ENCODE data around the gene ACVR1.

ACVR1 gene

DNA sequence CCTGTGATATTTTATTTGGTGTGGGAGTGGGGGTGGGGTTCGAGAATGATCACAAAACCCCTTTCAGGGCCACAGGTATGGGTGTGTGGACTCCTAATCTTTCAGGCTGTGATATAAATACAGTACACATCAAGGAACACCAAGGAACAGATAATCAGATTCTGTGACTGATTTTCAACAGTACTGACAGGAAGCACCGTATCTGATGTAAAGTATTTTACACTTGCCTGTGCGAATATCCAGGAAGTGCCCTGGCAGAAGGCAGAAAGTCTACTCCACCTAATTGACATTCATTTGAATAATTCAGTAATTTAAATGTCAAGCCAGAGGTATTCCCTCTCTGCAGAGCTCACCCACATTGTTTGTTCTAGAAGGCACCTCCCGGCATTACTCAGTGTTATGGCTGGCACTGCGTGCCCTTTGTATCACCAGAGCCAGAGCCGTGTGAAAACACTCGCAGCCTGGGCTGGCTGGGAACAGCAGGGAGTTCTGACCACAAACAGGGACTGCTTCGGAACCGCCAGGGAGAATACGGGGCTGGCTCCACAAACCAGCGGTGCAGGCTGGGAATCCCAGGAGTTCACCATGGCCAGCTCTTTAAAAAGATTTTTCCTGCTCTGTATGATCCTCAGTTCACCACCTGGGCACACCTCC lies 91.8 kb downstream of the ACVR1 start:
- peak; percentile 44 to 52 for DNase-seq (ENCODE audit: low read depth in 2 of 2)
- no peak overlapping the region for H3K4me3 ChIP-seq (replicated peaks in 1 of 2; ENCODE audit: low read depth in 2 of 2, low read length in 2 of 2)
- TF ChIP-seq, protein P1, sequence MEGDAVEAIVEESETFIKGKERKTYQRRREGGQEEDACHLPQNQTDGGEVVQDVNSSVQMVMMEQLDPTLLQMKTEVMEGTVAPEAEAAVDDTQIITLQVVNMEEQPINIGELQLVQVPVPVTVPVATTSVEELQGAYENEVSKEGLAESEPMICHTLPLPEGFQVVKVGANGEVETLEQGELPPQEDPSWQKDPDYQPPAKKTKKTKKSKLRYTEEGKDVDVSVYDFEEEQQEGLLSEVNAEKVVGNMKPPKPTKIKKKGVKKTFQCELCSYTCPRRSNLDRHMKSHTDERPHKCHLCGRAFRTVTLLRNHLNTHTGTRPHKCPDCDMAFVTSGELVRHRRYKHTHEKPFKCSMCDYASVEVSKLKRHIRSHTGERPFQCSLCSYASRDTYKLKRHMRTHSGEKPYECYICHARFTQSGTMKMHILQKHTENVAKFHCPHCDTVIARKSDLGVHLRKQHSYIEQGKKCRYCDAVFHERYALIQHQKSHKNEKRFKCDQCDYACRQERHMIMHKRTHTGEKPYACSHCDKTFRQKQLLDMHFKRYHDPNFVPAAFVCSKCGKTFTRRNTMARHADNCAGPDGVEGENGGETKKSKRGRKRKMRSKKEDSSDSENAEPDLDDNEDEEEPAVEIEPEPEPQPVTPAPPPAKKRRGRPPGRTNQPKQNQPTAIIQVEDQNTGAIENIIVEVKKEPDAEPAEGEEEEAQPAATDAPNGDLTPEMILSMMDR (IDR thresholded peaks at IDR 0.05; ENCODE audit: low read depth, low read length): no peak

DNA sequence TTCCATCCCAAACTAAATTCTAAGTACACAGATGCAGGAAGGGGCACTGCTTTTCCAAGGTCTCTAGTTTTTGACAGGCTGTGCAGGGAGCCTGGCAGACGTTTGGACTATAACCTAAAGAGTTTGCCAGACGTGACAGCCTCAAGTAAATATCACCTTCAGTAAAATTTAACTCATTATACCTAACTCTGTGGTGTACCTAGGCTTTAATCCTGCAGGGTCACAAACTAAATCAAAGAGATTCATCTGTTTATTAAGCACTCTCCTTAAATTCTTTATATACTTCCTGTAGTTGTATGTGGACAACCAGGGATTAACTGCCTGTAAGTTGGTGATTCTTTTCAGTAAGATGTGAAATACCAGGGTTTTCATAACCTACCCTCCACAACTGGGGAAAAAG lies 92.9 kb downstream of the ACVR1 start:
- TF ChIP-seq, protein P1 (IDR thresholded peaks at IDR 0.05; ENCODE audit: low read depth, low read length): no peak
- no peak for DNase-seq (ENCODE audit: low read depth in 2 of 2)
- H3K4me3 ChIP-seq (replicated peaks in 1 of 2; ENCODE audit: low read depth in 2 of 2, low read length in 2 of 2): no peak overlapping the region

DNA sequence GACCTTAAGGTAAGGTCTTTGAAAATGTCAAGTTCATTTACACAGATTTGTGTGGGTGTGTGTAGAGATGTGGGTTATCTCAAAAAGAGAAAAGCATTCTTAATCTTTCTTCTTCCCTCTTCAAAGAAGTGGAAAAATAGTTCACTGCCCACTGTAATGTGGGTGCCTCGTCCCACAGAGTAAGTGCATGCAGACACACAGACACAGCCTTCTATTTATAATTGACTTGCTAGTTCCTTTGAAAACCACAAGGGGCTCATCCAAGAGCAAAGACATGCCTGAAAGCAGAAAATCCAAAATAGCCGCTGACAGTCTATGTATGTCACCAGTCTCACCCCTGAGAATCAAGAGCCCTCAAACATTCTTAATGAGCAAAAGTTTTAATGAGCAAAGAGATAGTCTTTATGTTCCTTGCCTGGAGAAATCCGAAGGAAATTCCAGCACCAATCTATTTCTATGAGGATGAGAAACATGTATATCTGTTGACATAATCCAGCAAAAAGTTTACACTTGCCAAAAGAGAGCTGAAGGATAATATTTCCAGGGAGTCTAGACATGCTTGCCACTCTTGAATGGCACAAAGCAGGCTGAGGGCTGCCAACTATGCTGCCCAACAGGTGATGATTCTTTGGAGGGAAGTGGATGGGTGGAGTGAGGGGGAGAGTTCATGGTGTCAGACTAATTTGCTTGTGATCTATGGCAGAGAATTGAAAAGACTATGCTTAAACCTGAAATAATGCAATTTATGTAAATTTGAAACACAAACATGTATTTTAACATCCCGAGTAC lies 93.9 kb downstream of the ACVR1 start:
- no peak overlapping the region for H3K4me3 ChIP-seq (replicated peaks in 1 of 2; ENCODE audit: low read depth in 2 of 2, low read length in 2 of 2)
- peak; percentile 39 to 43 for DNase-seq (ENCODE audit: low read depth in 2 of 2)

DNA sequence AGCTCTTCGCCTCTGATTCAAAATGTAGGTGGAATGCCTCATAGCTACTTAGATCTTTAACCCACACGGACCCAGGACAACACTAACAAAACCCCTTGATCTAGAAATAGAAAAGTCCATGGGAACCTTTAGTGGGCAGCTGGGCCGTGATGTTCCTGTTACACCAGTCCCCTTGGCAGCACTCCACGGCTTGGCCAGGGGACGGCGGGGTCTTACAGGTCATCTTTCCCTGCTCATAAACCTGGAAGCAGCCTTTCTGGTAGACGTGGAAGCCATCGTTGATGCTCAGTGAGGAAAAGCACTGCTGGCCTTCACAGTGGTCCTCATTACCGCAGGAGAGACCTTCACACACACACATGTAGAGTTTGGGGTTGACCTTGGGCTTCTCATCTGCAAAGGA lies 95.9 kb downstream of the ACVR1 start:
- DNase-seq (ENCODE audit: low read depth in 2 of 2): no peak

More for the DNA sequence above, 93.9 kb downstream of the ACVR1 start:
- TF ChIP-seq, protein P1 (IDR thresholded peaks at IDR 0.05; ENCODE audit: low read depth, low read length): peak; percentile 51

DNA sequence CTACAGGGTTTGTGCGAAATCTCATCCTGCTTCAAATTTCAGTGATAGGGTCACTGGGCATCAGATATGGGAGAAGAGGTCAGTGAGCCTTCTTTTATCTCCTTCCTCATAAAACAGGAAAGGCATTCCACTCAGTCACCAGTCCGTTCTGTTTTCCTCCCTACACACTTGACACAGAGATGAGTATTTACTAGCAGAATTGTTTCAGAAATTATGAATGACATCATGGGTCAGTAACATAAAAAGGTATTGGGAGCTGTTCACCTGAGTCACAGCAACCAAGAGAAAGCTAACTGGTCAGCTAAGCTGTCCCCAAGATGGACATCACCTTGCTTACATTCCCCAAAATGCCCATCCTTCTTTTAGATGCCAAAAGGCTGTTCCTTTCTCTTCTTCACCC lies 96.3 kb downstream of the ACVR1 start:
- TF ChIP-seq, protein P1 (IDR thresholded peaks at IDR 0.05; ENCODE audit: low read depth, low read length): no peak
- H3K4me3 ChIP-seq (replicated peaks in 1 of 2; ENCODE audit: low read depth in 2 of 2, low read length in 2 of 2): no peak overlapping the region
- DNase-seq (ENCODE audit: low read depth in 2 of 2): no peak

More for the DNA sequence above, 95.9 kb downstream of the ACVR1 start:
- TF ChIP-seq, protein P1 (IDR thresholded peaks at IDR 0.05; ENCODE audit: low read depth, low read length): no peak
- no peak overlapping the region for H3K4me3 ChIP-seq (replicated peaks in 1 of 2; ENCODE audit: low read depth in 2 of 2, low read length in 2 of 2)

DNA sequence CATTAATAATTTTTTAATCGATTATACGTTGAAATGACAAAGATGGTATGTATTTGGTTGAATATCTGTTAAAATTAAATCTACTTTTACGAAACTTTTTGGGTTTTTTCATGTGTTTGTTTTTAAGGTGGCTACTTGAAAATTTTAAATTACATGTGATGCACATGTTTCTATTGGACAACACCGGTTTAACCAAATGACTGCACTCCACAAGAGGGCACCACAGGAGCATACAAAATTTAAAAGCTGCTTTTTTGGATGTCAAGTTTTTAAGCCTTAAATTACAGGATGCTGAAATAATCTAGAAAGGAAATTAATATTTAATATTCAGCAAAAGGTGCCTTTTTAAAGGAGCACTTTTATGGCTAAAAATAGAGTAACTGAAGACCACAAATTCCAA lies 98.7 kb downstream of the ACVR1 start:
- peak; percentile 76 to 77 for DNase-seq (ENCODE audit: low read depth in 2 of 2)
- TF ChIP-seq, protein P1 (IDR thresholded peaks at IDR 0.05; ENCODE audit: low read depth, low read length): peak; percentile 65

More for the DNA sequence above, 98.7 kb downstream of the ACVR1 start:
- H3K4me3 ChIP-seq (replicated peaks in 1 of 2; ENCODE audit: low read depth in 2 of 2, low read length in 2 of 2): no peak overlapping the region
